GM04503 (cell line): Measurements from ENCODE around the gene CCDC51.

Experiments used
- DNase-seq: peaks from one replicate; pipeline ENCODE4 v3.0.0-alpha.2; 2012; ENCODE audit warnings: low read depth

CCDC51 gene

DNA sequence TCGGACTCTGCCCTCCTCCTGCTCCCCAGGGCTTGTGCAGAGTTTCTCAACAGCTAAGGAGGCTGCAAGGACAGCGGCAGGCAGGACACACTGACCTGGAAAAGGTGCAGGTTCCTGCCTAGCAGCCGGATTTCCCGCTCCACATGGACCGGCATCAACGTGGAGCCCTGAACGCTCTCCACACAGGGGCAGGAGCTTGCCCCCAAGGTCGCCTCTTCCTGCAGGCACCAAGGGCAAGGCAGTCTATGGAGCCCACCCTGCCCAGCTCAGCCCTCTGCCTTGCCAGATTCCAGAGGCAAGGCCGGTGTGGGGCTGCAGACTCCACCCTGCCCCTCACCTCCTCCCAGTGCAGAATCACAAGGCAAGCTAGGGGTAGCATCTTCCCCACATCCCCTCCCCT, 20.8 kb downstream of the CCDC51 start:
- DNase-seq, result no peak

DNA sequence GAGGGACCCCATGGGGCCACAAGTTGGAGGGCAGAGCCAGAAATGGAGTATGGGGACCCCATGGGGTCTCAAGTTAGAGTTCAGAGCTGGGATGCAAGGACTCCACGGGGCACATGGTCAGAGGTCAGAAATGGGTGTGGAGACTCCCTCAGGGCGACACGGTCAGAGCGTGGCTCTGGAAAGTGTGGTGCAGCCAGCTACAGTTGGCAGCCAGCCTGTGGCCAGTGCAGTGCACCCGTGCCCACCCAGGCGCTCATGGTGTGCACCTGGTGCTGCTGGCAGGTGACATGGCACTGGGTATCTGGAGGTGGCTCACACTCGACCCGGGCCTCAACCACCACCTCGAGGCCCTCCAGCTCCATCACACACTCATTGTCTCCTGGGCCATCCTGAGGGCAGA, 21.3 kb downstream of the CCDC51 start:
- DNase-seq, result no peak

DNA sequence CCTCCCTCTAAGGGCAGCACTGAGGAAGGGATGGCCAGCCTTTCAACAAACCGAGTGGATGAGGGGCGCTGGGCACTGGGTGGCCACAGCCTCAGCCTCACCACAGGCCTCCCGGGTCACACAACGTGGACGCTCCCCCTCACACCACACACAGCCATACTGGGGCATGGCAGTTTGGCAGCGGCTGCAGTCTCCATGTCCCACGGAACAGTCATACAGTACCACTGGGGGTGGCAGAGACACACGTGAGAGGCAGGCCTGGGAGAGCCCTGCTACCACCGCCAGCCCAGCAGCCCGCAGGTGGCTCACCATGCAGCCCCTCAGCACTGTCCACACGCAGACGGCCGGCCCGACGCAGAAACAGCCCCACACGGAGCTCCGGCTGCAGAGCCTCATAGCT, 21.8 kb downstream of the CCDC51 start:
- DNase-seq, result no peak

DNA sequence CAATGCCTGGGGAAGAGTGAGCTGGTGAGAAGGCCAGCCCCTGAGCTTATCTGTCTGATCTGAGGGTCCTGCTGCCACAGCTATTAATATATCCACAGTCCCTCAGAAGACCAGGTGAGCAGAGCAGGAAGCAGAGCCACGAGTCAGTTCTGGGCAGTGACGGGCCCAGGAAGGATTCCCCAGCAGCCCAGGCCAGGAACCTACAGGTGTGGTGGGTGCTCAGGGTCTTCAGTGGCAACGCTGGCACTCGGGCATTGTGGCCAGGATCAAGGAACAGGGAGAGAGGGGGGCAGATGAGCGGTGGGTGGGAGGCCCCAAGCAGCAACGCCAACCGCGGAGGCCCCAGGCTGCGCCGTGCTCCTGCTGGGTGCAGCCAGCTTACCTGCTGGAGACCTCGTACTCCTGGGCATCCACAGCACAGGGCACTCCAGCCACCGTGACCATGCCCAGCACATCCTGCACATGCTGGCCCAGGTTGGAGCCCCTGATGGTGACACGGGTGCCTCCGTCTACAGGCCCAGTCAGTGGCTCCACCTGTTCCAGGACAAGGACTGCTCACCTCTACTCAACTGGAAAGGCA, 22.3 kb downstream of the CCDC51 start:
- DNase-seq, result no peak

DNA sequence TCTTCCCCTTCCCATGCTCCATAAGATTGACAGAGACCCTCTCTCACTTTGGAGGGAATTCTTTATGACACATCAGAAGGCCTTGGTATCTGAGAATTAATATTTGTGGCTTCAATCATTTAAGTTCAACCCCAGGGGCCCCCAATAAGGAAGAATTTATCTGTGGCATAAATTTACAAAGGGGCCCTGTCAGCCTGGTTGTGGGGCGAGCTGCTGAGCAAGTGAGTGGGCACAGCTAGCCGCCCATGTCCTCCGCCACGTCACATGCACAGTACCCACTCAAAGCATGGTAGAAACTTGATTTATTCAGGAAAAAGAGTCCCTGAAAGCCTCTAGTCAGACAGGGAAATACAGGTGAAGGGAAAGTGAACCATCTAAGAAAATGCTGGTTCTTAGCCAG, 23.4 kb downstream of the CCDC51 start:
- no peak for DNase-seq

DNA sequence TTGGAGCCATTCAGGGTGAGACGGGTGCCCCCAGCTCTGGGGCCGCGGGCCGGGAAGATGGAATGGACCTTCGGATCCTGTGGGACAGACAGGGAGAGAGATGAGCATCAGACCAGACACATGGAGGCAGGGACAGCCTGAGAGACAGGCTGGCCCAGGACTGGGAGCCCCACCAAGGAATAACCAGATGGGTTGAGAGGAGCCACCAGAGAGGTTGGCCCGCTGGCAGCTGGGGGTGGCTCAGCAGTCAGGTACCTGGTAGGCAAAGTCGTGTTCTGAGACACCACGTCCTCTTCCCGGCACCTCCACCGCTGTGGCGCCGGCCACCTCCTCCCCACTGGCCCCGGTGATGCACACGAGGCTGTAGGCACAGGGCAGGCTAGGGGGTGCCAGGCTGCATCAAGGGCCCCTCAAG, 23.8 kb downstream of the CCDC51 start:
- DNase-seq, result no peak

DNA sequence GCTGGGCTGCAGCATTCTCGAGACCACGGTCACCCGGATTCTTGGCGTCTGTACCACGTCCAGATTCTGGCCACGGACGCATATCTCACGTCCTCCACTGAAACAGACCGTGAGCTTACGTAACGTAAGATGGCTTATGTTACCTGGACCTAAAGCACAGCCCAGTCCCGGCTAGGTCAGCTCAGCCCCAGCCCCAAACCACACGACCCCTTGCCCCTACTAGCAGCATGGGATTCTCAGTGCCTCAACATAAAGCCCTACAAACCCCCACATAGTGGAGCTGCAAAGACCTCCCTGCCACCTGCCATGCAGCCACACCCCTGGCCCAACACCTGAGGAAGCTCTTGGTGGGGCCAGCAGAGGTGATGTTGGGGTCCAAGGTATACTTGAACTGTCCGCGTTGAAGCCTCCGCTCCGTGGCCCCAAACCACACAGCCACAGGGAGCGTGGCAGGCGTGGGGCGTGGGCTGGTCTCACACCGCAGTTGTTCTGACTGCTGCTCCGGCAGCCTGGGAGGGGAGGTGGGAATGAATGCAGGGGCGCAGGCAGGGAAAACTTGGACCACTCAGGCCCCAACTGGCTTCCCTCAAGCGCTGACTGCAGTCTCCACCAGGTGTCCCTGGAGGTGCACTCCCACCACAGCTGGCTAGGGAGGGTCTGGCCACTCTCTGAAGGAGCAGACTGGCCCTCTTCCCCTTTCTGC, 24.5 kb downstream of the CCDC51 start:
- no peak for DNase-seq

DNA sequence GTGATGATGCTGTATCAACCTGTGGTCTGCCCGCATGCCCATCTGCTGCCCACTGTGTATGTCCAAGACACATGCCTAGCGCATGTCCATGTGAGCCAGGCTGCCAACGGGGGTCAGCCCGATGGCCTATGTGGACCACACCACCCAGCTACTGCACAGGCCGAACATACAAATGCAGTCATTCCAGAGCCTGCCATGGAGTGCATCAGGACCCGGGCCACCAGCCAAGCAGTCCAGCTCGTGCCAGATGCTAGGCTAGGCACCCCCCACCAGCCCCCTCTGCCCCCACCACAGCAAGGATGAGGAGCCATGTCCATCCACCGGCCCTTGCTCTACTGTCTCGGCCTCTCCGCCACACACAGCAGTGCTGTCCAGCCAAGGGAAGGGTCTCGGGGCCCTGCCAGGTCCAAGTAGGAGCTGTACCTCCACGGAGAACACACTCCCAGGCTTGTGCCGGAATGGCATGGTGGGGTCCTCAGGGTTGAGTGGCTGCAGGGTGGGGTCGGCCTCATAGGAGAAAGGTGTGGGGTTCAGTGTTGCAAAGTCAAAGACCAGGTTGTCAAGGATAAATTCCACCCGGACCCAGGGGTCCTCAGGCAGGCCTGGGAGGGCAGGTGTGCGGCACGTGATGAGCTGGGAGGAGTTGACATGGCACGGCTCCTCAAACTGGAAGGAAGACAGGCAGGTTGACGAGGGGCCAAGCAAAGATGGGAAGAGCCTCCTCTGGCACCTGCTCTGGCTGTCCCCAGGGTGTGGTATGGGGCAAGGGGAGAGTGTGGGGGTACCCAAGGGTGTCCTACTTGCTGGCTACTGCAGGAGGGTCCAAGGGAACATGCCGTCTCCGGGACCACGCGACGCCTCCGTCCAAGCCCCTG, 25.3 kb downstream of the CCDC51 start:
- no peak for DNase-seq

DNA sequence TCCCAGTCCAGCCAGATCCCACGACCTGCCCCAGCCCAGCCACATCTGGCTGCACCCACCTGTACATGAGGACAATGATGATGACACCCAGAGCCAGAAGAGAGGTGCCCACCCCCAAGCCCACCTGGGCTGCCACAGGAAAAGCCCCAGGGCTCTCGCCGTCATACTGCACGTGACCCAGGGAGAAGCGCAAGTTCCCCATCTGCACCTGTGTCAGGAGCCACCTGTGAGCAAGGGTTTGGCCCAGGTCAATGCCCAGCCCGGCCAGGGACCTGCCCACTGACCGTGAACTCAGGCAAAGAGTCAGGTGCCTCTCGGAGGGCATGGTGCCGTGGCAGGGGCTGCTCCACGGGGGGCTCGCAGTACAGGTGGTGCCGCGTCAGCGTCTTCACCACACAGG, 26.3 kb downstream of the CCDC51 start:
- DNase-seq, result no peak

DNA sequence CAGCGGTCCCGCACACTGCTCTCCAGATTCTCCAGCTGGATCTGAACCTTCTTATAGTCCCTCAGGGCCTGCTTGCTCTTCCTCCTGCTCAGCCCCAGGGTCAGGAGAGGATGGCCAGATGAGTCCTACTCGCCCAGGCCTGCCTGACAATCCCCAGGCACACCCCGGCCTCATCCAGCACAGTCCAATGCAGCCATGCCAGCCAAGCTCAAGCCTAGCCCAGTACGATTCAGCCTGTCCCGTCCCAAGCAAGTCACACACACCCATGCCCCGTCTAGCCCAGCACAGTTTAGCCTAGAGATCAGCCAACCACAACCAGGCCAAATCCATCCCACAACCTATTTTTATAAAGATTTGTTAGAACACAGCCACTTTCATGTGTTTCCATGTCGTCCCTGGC, 26.8 kb downstream of the CCDC51 start:
- DNase-seq, result no peak

DNA sequence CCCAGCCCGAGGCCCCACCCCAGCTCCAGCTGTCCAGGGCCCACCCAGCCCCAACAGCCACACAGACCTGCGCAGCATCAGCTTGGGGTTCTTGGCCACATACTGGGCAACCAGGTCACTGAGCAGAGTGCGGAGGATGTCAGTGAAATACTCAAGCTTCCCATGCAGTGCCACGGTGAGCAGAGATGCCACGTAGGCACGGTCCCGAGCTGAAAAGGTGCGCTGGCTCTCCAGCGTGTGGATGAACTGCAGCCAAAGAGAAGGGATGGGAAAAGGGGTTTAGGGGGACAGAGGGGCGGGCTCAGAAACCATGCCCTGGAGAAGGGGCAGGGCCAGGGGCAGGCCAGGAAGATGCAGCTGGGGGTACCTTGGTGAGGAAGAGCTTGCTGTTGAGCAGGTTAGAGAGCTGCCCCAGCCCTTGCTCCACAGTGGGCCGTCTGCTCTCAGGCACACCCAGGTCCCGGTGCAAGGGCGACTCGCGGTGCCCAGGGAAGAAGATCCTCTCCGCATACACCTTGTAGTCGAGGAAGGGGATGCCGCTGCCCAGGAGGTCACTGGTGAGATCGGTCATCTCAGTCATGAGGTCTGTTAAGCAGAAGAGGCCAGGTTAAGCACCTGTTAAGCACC, 27.4 kb downstream of the CCDC51 start:
- DNase-seq, result no peak

DNA sequence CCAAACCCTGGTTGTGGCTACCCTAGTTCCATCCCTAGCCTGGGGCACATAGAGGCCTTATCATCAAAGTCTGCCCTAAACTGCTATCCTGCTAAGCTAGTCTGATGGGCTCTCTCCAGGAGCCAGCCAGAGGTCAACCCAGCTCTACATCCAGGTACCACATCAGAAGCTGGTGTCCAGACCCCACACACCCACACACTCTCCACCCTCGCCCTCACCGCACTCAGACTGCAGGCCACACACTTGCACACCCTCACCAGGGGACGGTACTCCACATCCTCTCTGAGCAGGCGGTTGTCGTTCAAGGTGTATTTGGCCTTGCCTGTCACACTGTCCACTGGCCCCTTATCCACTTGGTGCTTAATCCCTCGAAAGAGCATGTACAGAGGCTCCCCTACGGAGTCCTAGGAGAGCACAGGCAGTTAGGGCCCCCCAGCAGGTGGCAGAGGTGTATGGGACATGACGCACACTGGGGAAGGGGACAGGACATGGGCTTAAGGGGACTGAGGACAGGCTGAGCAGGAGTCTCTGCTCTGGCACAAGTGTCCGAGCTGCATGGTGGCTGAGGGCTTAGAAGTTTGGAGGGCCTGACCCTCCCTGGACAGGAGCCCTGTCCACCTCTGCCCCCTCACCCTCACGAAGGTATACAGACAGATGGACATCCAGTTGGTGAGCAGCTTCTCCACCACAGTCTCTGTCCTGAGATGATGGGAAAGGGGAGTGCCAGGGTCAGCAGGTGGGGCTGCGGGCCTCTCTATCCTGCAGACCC, 28.1 kb downstream of the CCDC51 start:
- no peak for DNase-seq

DNA sequence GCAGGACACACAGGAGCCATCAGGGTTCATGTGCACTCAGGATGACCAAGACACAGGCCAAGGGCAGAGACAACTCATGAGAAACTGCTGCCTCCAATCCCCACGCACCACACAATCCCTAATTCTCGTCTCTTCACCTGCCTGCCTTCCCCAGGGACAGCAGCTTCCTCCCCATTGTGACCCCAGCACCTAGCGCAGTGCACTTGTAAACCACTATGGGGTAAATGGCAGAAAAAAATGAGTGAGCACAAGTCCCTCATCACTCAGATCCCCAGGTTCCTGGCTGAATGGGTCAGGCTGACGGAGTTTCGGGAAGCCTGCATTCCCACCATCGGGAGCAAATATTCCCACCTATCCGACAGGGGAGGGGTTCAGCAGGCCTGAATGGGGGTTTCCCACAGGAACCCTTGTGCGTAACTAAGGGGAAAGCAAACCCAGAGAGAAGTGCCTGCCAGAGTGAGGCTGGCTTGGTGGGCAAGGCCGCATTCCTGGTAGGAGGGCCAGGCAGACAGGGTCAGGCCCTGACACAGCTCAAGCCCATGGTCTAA, 28.8 kb downstream of the CCDC51 start:
- no peak for DNase-seq

DNA sequence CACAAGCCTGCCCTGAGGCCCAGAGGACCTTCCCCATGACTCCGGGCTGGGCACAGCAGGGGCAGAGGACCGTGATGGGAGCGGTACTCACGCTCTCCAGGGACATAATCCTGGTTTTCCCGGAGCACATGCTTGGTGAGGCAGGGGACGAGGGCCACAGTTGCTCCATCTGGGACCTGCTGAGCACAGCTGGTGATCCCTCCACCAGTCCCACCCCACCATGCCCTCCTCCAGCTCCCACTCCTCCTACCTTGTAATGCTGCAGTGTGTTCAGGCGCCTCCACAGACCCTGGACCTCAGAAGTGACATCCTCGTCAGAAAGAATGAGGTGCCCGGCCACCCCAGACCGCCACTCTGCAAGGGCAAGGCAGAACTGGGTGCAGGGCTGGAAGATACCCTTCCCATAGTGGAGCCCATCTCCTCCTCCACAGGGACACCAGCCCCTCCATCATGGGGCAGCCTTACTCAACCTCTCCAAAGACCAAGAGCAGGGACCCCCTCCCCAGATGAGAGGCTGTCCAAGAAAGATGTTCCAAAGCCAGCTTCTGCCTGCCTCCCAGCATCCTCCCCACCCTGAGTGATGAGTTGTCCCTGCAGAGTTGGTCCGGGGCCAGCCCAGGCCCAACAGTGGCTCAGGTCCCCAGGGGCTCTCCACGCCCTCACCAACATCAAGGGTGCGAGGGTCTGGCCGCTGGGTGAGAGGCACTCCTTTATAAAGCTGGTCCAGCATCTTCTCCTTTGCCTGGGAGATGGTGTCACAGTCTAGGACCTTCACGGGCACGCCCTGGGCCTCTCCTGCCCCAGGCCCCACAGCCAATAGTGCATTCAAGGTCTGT, 29.5 kb downstream of the CCDC51 start:
- no peak for DNase-seq

DNA sequence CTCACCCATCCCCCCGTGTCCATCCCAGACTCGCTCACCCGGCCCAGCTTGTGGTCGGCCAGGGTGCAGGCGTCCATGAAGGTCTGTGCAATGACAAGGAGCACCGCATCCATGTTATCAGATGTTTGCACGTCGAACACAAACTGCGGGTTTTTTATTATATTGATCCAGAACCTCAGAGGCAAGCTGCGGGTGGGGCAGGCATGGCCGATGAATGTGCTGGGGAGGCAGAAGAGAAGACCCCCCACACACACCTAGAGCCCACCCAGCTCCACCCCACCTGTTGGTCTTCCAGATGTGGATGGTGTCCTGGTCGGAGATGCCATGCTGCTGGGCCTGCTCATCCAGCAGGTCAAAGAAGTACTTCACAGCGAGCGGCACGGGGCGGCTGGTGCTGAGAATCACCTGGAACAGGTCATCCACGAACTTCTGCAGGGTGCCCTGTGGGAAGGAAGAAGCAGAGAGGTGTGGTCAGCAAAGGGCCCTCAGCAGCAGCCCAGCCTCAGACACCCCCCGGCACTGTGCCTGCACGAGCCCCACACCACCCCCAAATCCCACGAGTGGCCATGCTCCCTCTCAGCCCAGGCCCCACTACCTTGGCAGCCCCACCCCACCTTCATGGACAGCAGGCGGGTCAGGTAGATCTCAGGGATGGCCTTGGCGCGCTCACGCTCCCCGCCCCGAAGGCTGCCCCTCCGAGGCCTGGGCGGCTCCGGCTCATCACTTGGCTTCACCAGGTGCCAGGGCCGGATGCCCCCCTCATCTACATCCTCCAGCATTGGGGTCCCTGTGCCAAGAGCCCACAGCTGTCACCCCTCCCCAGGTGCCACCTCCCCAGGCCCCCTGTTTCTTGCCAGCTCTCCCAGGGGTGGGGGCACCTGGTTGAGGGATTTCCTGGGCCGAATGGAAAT, 30.4 kb downstream of the CCDC51 start:
- no peak for DNase-seq

DNA sequence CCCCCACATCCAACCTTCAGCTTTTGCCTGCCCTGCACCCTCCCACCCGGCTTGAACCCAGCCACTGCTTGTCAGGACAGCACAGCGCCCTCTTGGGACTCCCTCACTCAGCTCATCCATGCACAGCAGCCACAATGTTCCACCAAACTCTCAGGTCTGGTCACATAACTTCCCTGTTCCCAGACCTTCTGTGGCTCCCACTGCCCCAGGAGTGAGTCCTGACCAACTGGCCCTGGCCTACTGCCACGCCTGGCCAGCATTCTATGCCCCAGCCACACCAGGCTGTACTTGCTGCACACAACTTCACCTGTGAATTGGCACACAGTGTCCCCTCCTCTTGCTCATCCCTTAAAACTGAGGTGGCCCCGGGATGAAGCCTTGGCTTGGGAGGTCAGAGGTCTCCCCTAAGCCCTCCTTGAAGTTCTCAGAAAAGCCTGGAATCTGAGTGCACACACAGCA, 31.1 kb downstream of the CCDC51 start:
- no peak for DNase-seq

DNA sequence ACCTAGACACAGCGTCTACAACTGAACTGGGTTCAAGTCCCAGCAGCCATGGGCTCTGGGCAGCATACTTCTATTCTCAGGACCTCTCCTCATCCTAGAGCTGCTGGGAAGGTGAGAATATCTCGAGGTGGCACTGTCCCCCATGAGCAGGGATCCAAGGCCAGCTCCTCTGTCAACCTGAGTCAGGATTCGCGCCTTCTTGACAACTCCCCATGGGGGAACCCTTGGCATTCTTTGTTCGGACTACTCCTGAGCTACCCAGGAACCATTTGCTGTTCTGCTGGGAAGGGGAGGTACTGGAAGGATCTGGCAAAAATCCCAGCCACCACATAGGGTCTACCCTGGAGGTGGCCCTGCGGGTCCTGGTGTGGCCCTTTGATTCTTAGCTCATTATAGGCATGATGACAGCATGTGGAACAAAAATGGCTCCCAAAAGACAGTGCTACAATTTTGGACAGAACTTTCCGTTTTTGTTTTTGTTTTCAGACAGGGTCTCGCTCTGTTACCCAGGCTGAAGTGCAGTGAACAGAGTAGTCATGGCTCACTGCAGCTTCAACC, 32.3 kb downstream of the CCDC51 start:
- DNase-seq, result no peak

DNA sequence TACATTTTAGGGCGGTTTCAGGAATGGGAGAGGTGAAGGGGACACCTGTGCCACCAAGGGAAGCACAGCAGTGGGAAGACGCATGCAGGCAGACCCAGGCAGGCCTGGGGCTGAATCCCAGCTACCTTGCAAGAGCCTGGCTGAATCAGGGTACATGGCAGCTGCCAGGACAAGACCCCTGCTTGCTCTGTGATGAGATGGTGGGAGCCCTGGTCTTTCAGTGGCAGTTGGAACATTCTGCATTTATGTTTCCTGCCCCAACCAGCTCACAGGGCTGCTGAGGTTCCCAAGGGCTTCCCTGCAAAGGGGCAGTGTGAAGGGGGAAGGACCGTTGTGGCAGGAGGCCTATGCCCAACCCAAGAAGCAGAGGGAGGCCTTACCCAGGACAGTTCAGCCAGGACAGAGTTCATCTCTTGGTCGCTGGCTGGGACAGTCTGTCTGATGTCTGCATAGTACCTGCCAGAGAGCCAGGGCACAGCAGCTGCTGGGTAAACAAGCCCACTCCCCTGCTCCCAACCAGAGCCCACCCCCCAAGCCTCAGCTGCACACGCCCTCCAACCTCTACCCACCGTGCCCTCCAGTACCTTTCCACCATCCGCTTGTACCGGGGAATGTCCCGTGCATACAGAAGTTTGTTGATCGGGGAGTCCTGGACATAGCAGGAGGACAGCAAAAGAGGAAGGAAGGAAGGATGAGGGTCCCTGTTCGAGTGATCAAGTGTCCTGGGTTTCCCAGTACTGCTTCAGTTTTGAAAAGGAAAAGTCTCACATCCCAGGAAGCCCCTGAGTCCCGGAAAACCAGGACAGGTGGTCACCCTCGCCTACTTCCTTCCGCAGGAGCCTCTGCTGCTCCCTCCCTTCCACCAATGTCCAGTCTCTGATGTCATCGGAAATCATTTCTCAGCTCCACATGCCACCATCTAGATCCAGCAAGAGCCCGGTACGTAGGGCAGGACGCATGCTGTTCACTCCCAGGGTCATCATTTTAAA, 33.2 kb downstream of the CCDC51 start:
- no peak for DNase-seq
